Transverse colon (tissue), 4 donors: ENCODE data around the gene CCDC83. TPM values are rescaled to one million over a fixed set of nuclear protein-coding genes. Genes with fewer than 3 reads are reported as not detected.
A peak's percentile ranks its signal among the peaks of the same experiment; 100 is the strongest.
"Not testable (repeated sequence)": the region's sequence is repeated elsewhere in the genome, so short reads cannot be mapped to it uniquely, and the experiment has no call there.

Source experiments
- DNase-seq: peaks from one replicate; pipeline ENCODE4 v3.0.0-alpha.2; 2019
- H3K27ac ChIP-seq, 4 donors: fragments of 200-600 bp; sonication (generic); 2 replicates each; pipeline ENCODE4 v1.5.1; 2016 to 2018; ENCODE audit warnings: inconsistent platforms in 4 of 4
- H3K27me3 ChIP-seq: fragments of 200-600 bp; sonication (generic); 2 replicates; pipeline ENCODE4 v1.5.1; 2017; ENCODE audit warnings: inconsistent platforms
- H3K36me3 ChIP-seq, 4 donors: fragments of 200-600 bp; sonication (generic); 2 replicates each; pipeline ENCODE4 v1.5.1; 2017 to 2019; ENCODE audit warnings: inconsistent platforms in 4 of 4
- H3K4me1 ChIP-seq, 4 donors: fragments of 200-600 bp; sonication (generic); 2 replicates each; pipeline ENCODE4 v1.5.1; 2017 to 2020; ENCODE audit warnings: inconsistent platforms in 4 of 4
- H3K4me3 ChIP-seq, 4 donors: fragments of 200-600 bp; sonication (generic); 1 replicate in 1 of 4; 2 replicates in 3 of 4; pipeline versions ENCODE4 v1.5.1 to v1.6.1; 2017 to 2019; ENCODE audit warnings: inconsistent platforms in 4 of 4
- H3K9me3 ChIP-seq, 2 donors: fragments of 200-600 bp; sonication (generic); 2 replicates each; pipeline ENCODE4 v1.5.1; 2017 to 2019; ENCODE audit warnings: inconsistent platforms in 2 of 2
- EP300 ChIP-seq: sonication (generic); formaldehyde crosslinking; IDR thresholded peaks from one replicate; pipeline ENCODE4 v1.6.1; 2017; ENCODE audit warnings: antibody characterized with exemption, low read depth
- POLR2A ChIP-seq: fragments of 450-650 bp; IDR thresholded peaks from one replicate; pipeline ENCODE4 v1.6.1; 2016; ENCODE audit warnings: antibody characterized with exemption, mild to moderate bottlenecking, moderate library complexity
- POLR2AphosphoS5 ChIP-seq, 3 donors: sonication (generic); formaldehyde crosslinking; IDR thresholded peaks; one replicate each; pipeline ENCODE4 v1.6.1; 2016; ENCODE audit warnings: antibody characterized with exemption in 3 of 3
- WGBS, 2 donors: methylation state at CpG; one replicate each; pipeline ENCODE4 v1.1.5; 2018; ENCODE audit warnings: low coverage in 1 of 2; 5-methylcytosine and 5-hydroxymethylcytosine counted together
- in situ Hi-C, 4 donors: fragments of 200-750 bp; cut with MboI; loops; one replicate each; pipeline versions ENCODE4 v1.15.0 to v1.15.1; 2017; ENCODE audit warnings: low sequenced_read_pairs in 3 of 4, low pct_ligation_motif_present in 1 of 4, low pct_unique_long_range_greater_than_20kb in 1 of 4
- intact Hi-C: fragments of 100-400 bp; cut with DNase I; formaldehyde crosslinking; loops from one replicate; pipeline ENCODE4 v1.15.1; 2023; ENCODE audit warnings: low total_unique reads
- total RNA-seq, 4 donors: library from RNA; depleted of rRNA; stranded (reverse); fragments of >200 nt; gene quantifications; one replicate each; pipeline ENCODE4 v1.1.0, GENCODE V29; 2016
- TF ChIP-seq, protein P1 (sequence below), 5 experiments: fragments of 200-600 bp in 3 of 5; fragments of 450-650 bp in 2 of 5; sonication (generic) in 3 of 5; IDR thresholded peaks; 1 replicate in 2 of 5; 2 replicates in 3 of 5; pipeline ENCODE4 v1.5.1; 2016 to 2017; ENCODE audit warnings: antibody characterized with exemption in 5 of 5, inconsistent platforms in 3 of 5, mild to moderate bottlenecking in 2 of 5, moderate library complexity in 1 of 5

The CCDC83 gene
- total RNA-seq, 4 donors from 2014 or later: not detected

- intact Hi-C loops: no loop called here
- peak; percentile 8 for TF ChIP-seq POLR2A
- no peak for TF ChIP-seq POLR2AphosphoS5 (IDR thresholded peaks at IDR 0.05)
- DNase-seq: no peak
Observed at GRCh38 chr11:85950317-85951048, 95.3 kb downstream of the CCDC83 start.

DNA sequence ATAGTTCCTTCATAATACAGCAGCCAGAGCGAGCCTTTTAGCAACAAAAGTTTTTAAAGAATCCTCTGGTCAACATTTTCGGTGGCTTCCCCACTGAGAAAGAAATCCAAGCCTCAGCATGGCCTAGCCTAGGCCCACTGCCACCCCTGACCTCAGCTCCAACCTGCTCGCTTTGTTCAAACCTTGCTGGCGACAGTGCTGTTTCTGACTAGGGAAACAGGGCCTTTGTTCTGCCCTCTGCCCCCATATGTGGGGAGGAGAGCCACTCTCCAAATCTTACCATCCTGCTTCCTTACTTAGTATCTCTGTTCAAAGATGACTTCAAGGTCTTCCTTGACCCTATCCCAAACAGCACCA is 95.8 kb downstream of the CCDC83 start:
- no peak overlapping the region for H3K4me3 ChIP-seq
- WGBS, 2 donors: 97 to 100% methylated on average over 1 to 4 of the region's 4 CpGs
- in situ Hi-C loops: no loop called here

More at GRCh38 chr11:85950317-85951048, 95.3 kb downstream of the CCDC83 start:
- Histone ChIP-seq H3K9me3 (no peaks in the 10 kb centered on the region), H3K27ac (no peak overlapping the region), H3K27me3 (no peaks in the 10 kb centered on the region), H3K4me1 (peaks cover 0 to 27% (median 6%) of the 10 kb centered on the region in 4 donors), H3K4me3 (no peak overlapping the region), H3K36me3 (peaks cover 0 to 5% (median 0%) of the 10 kb centered on the region in 4 donors)
- 92 to 94% methylated on average over 3 to 8 of the region's 8 CpGs for WGBS, 2 donors
- in situ Hi-C loops: no loop called here

GRCh38 chr11:85951428-85952107 is 96.4 kb downstream of the CCDC83 start:
- Histone ChIP-seq H3K9me3 (no peaks in the 10 kb centered on the region), H3K4me3 (no peak overlapping the region), H3K4me1 (peaks cover 0 to 26% (median 6%) of the 10 kb centered on the region in 4 donors), H3K36me3 (peaks cover 0 to 10% (median 2%) of the 10 kb centered on the region in 4 donors), H3K27ac (no peak overlapping the region), H3K27me3 (no peaks in the 10 kb centered on the region)
- no peak for TF ChIP-seq POLR2AphosphoS5 (IDR thresholded peaks at IDR 0.05)
- TF ChIP-seq EP300: no peak
- TF ChIP-seq, protein P1, sequence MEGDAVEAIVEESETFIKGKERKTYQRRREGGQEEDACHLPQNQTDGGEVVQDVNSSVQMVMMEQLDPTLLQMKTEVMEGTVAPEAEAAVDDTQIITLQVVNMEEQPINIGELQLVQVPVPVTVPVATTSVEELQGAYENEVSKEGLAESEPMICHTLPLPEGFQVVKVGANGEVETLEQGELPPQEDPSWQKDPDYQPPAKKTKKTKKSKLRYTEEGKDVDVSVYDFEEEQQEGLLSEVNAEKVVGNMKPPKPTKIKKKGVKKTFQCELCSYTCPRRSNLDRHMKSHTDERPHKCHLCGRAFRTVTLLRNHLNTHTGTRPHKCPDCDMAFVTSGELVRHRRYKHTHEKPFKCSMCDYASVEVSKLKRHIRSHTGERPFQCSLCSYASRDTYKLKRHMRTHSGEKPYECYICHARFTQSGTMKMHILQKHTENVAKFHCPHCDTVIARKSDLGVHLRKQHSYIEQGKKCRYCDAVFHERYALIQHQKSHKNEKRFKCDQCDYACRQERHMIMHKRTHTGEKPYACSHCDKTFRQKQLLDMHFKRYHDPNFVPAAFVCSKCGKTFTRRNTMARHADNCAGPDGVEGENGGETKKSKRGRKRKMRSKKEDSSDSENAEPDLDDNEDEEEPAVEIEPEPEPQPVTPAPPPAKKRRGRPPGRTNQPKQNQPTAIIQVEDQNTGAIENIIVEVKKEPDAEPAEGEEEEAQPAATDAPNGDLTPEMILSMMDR (IDR thresholded peaks at IDR 0.05): no peak
- no peak for TF ChIP-seq POLR2A
- 96% methylated on average over 3 of the region's 3 CpGs for WGBS, 2 donors
- DNase-seq: no peak
- in situ Hi-C loops: no loop called here
- intact Hi-C loops: no loop called here

More for the DNA sequence above, 95.8 kb downstream of the CCDC83 start:
- Histone ChIP-seq H3K4me1 (peaks cover 0 to 29% (median 6%) of the 10 kb centered on the region in 4 donors), H3K27me3 (no peaks in the 10 kb centered on the region), H3K27ac (no peak overlapping the region), H3K9me3 (no peaks in the 10 kb centered on the region), H3K36me3 (peaks cover 0 to 5% (median under 1%) of the 10 kb centered on the region in 4 donors)
- no peak for DNase-seq
- intact Hi-C loops: no loop called here
- TF ChIP-seq POLR2AphosphoS5 (IDR thresholded peaks at IDR 0.05): peak in 1 of 3 donors; percentile 0
- no peak for TF ChIP-seq EP300

DNA sequence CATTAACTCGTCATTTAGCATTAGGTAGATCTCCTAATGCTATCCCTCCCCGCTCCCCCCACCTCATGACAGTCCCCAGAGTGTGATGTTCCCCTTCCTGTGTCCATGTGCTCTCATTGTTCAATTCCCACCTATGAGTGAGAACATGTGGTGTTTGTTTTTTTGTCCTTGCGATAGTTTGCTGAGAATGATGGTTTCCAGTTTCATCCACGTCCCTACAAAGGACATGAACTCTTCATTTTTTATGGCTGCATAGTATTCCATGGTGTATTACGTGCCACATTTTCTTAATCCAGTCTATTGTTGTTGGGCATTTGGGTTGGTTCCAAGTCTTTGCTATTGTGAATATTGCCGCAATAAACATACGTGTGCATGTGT is 96.9 kb downstream of the CCDC83 start:
- H3K4me3 ChIP-seq, DNase-seq, intact Hi-C loops, H3K27ac ChIP-seq, H3K27me3 ChIP-seq, H3K9me3 ChIP-seq, in situ Hi-C loops: not testable (repeated sequence)
- H3K4me1 ChIP-seq: peaks cover 0 to 20% (median 6%) of the 10 kb centered on the region in 4 donors
- WGBS, 2 donors: 83 to 100% methylated on average over 2 to 7 of the region's 7 CpGs
- peaks cover 0 to 16% (median 2%) of the 10 kb centered on the region in 4 donors for H3K36me3 ChIP-seq

- no peaks in the 10 kb centered on the region for H3K9me3 ChIP-seq
- TF ChIP-seq, protein P1 (IDR thresholded peaks at IDR 0.05): no peak
- no peak for TF ChIP-seq EP300
- TF ChIP-seq POLR2A: no peak
- no peak for TF ChIP-seq POLR2AphosphoS5 (IDR thresholded peaks at IDR 0.05)
- H3K4me1 ChIP-seq: peaks cover 0 to 12% (median under 1%) of the 10 kb centered on the region in 4 donors
- intact Hi-C loops (no loop called here), in situ Hi-C loops (no loop called here)
- no peak for DNase-seq
- no peak overlapping the region for H3K27ac ChIP-seq
- H3K4me3 ChIP-seq: no peak overlapping the region
- 62% methylated on average over 2 of the region's 2 CpGs; no CpG with 5 or more reads in 1 of the 2 donors for WGBS, 2 donors
- no peaks in the 10 kb centered on the region for H3K27me3 ChIP-seq
- peaks cover 0 to 23% (median 3%) of the 10 kb centered on the region in 4 donors for H3K36me3 ChIP-seq
Observed at GRCh38 chr11:85953491-85954143, 98.4 kb downstream of the CCDC83 start.
